ENCODE data around the gene IFRD1.

IFRD1 gene

DNA sequence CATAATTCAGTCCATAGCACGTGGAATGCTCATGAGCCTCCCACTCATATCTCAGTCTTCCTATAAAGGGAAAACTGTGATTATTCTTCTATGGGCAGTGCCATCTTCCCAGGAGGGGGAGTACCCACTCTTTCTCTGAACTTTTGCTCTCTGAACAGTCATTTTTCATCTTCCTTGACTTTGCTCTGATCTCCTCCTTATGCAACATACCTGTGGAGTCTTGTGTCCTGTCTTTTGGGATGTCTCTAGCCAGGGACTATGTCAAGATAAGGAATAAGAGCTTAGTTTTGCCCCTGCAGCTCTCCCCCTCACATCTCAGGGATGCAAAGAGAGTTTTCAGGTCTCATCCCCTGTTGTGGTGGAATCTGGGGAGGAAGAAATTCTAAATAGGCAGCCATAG is 58.1 kb downstream of the IFRD1 start:
- no peak for TF ChIP-seq EZH2phosphoT487 (conservative IDR thresholded peaks at IDR 0.05; ENCODE audit: low read length)
- no peak for TF ChIP-seq CTCF (IDR thresholded peaks at IDR 0.05; ENCODE audit: insufficient read depth, low read length, poor library complexity, severe bottlenecking)
- no peaks in the 10 kb centered on the region for H3K9me3 ChIP-seq (ENCODE audit: insufficient read depth, low read length)
- no peak overlapping the region for H3K4me3 ChIP-seq (ENCODE audit: insufficient read depth, low read length, poor library complexity, severe bottlenecking)
- H3F3A ChIP-seq (ENCODE audit: insufficient read depth) = no peaks in the 10 kb centered on the region
- H3K27me3 ChIP-seq (ENCODE audit: low read length) = no peaks in the 10 kb centered on the region
- H4K20me1 ChIP-seq (ENCODE audit: low read depth, low read length) = no peaks in the 10 kb centered on the region
- no peak overlapping the region for H3K27ac ChIP-seq (ENCODE audit: low read depth, low read length)
- H3K9me2 ChIP-seq (replicated peaks; ENCODE audit: insufficient read depth, low read length) = no peaks in the 10 kb centered on the region
- H3K9ac ChIP-seq (ENCODE audit: low read length) = no peak overlapping the region
- H2AFZ ChIP-seq (ENCODE audit: low read depth, low read length, severe bottlenecking) = no peak overlapping the region
- no peak overlapping the region for H3K4me2 ChIP-seq (ENCODE audit: low read depth, low read length, poor library complexity, severe bottlenecking)
- H3K36me3 ChIP-seq (ENCODE audit: low read length) = no peaks in the 10 kb centered on the region
- no peaks in the 10 kb centered on the region for H3K79me2 ChIP-seq (ENCODE audit: insufficient read depth, low read length)

DNA sequence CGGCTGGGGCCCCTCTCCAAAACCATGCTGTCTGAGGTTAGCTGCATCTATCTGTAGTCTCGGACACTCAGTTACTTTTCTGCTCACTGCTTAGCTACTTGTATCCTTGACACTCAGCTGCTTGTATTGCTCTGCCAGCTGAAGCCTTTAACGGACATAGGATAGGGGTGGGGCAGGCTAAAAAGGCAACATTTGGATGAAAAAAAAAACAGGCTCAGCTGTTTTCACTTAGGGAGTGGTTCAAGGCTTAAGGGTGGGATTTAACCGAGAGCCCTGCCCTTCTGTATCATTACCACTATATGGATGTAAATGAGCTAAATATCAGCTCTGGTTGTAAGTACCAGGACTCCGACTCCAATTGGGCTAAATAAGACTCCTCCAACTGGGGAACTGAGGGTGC is 59.1 kb downstream of the IFRD1 start:
- no peak overlapping the region for H3K9ac ChIP-seq (ENCODE audit: low read length)
- H3F3A ChIP-seq (ENCODE audit: insufficient read depth) = no peaks in the 10 kb centered on the region
- H3K27me3 ChIP-seq (ENCODE audit: low read length) = no peaks in the 10 kb centered on the region
- no peak overlapping the region for H3K27ac ChIP-seq (ENCODE audit: low read depth, low read length)
- H4K20me1 ChIP-seq (ENCODE audit: low read depth, low read length) = no peaks in the 10 kb centered on the region
- no peaks in the 10 kb centered on the region for H3K36me3 ChIP-seq (ENCODE audit: low read length)
- H3K4me2 ChIP-seq (ENCODE audit: low read depth, low read length, poor library complexity, severe bottlenecking) = no peak overlapping the region
- H3K4me3 ChIP-seq (ENCODE audit: insufficient read depth, low read length, poor library complexity, severe bottlenecking) = no peak overlapping the region
- no peaks in the 10 kb centered on the region for H3K79me2 ChIP-seq (ENCODE audit: insufficient read depth, low read length)
- H3K9me3 ChIP-seq (ENCODE audit: insufficient read depth, low read length) = no peaks in the 10 kb centered on the region
- TF ChIP-seq EZH2phosphoT487 (conservative IDR thresholded peaks at IDR 0.05; ENCODE audit: low read length) = no peak
- TF ChIP-seq CTCF (IDR thresholded peaks at IDR 0.05; ENCODE audit: insufficient read depth, low read length, poor library complexity, severe bottlenecking) = no peak
- no peaks in the 10 kb centered on the region for H3K9me2 ChIP-seq (replicated peaks; ENCODE audit: insufficient read depth, low read length)
- H2AFZ ChIP-seq (ENCODE audit: low read depth, low read length, severe bottlenecking) = no peak overlapping the region

GRCh38 chr7:112510001-112510742 is 59.9 kb downstream of the IFRD1 start:
- no peak overlapping the region for H2AFZ ChIP-seq (ENCODE audit: low read depth, low read length, severe bottlenecking)
- no peaks in the 10 kb centered on the region for H4K20me1 ChIP-seq (ENCODE audit: low read depth, low read length)
- no peaks in the 10 kb centered on the region for H3K36me3 ChIP-seq (ENCODE audit: low read length)
- no peaks in the 10 kb centered on the region for H3K9me2 ChIP-seq (replicated peaks; ENCODE audit: insufficient read depth, low read length)
- no peaks in the 10 kb centered on the region for H3K9me3 ChIP-seq (ENCODE audit: insufficient read depth, low read length)
- no peaks in the 10 kb centered on the region for H3K79me2 ChIP-seq (ENCODE audit: insufficient read depth, low read length)
- H3F3A ChIP-seq (ENCODE audit: insufficient read depth) = no peaks in the 10 kb centered on the region
- no peak overlapping the region for H3K4me3 ChIP-seq (ENCODE audit: insufficient read depth, low read length, poor library complexity, severe bottlenecking)
- no peaks in the 10 kb centered on the region for H3K27me3 ChIP-seq (ENCODE audit: low read length)
- no peak overlapping the region for H3K27ac ChIP-seq (ENCODE audit: low read depth, low read length)
- H3K4me2 ChIP-seq (ENCODE audit: low read depth, low read length, poor library complexity, severe bottlenecking) = no peak overlapping the region
- no peak for TF ChIP-seq CTCF (IDR thresholded peaks at IDR 0.05; ENCODE audit: insufficient read depth, low read length, poor library complexity, severe bottlenecking)
- no peak overlapping the region for H3K9ac ChIP-seq (ENCODE audit: low read length)

Data from SU-DHL-6 (cell line).